ENCODE data around the gene CLSTN1. TPM values are rescaled to one million over a fixed set of nuclear protein-coding genes. Genes with fewer than 3 reads are reported as not detected.
A peak's percentile ranks its signal among the peaks of the same experiment; 100 is the strongest.
"Not testable (repeated sequence)": the region's sequence is repeated elsewhere in the genome, so short reads cannot be mapped to it uniquely, and the experiment has no call there.

CLSTN1 gene
- total and polyA plus RNA-seq, 2 experiments from 2014 or later: 70.9 to 81.5 TPM

GRCh38 chr1:9766759-9767442 is 56.9 kb downstream of the CLSTN1 start:
- peak in 1 of 2 donors; percentile 94 for DNase-seq (ENCODE audit: low read depth in 1 of 2, low spot score in 1 of 2)
- no peaks in the 10 kb centered on the region for H3K27me3 ChIP-seq
- TF ChIP-seq, protein P1, sequence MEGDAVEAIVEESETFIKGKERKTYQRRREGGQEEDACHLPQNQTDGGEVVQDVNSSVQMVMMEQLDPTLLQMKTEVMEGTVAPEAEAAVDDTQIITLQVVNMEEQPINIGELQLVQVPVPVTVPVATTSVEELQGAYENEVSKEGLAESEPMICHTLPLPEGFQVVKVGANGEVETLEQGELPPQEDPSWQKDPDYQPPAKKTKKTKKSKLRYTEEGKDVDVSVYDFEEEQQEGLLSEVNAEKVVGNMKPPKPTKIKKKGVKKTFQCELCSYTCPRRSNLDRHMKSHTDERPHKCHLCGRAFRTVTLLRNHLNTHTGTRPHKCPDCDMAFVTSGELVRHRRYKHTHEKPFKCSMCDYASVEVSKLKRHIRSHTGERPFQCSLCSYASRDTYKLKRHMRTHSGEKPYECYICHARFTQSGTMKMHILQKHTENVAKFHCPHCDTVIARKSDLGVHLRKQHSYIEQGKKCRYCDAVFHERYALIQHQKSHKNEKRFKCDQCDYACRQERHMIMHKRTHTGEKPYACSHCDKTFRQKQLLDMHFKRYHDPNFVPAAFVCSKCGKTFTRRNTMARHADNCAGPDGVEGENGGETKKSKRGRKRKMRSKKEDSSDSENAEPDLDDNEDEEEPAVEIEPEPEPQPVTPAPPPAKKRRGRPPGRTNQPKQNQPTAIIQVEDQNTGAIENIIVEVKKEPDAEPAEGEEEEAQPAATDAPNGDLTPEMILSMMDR (IDR thresholded peaks at IDR 0.05; ENCODE audit: low read depth, low read length): no peak

DNA sequence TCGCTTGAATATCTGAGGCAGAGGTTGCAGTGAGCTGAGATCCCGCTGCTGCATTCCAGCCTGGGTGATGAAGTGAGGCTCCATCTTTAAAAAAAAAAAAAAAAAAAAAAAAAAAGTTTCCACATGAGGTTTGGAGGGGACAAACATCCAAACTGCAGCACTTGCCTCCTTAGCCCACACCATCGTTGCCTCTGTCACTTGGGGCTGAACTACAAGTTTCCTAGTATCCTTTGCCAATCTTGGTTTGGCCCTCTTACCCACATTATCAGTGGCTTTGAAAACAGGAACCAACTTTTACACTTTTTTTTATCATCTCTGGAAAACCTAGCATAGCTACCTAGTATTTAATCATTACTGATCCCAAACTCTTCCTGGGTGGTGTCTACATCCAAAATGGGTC is 59.2 kb downstream of the CLSTN1 start:
- TF ChIP-seq, protein P1 (IDR thresholded peaks at IDR 0.05; ENCODE audit: low read depth, low read length): no peak
- Histone ChIP-seq H3K27me3 (no peaks in the 10 kb centered on the region), H3K4me1 (ENCODE audit: low read depth) (peaks cover 2% of the 10 kb centered on the region), H3K36me3 (no peaks in the 10 kb centered on the region), H3K27ac (no peak overlapping the region), H3K4me3 (no peak overlapping the region), H3K9me3 (ENCODE audit: low read depth) (no peaks in the 10 kb centered on the region)
- no peak for DNase-seq (ENCODE audit: low read depth in 1 of 2, low spot score in 1 of 2)

More at GRCh38 chr1:9766759-9767442, 56.9 kb downstream of the CLSTN1 start:
- no peak overlapping the region for H3K4me3 ChIP-seq
- no peaks in the 10 kb centered on the region for H3K4me1 ChIP-seq (ENCODE audit: low read depth)
- H3K9me3 ChIP-seq (ENCODE audit: low read depth): no peaks in the 10 kb centered on the region
- no peaks in the 10 kb centered on the region for H3K36me3 ChIP-seq
- H3K27ac ChIP-seq: peak overlapping the region; percentile 30

GRCh38 chr1:9763914-9764313 is 59.9 kb downstream of the CLSTN1 start:
- Histone ChIP-seq H3K4me1 (ENCODE audit: low read depth) (peaks cover 8% of the 10 kb centered on the region), H3K27me3 (no peaks in the 10 kb centered on the region), H3K4me3 (no peak overlapping the region), H3K36me3 (no peaks in the 10 kb centered on the region), H3K27ac (no peak overlapping the region), H3K9me3 (ENCODE audit: low read depth) (no peaks in the 10 kb centered on the region)
- no peak for DNase-seq (ENCODE audit: low read depth in 1 of 2, low spot score in 1 of 2)
- TF ChIP-seq, protein P1 (IDR thresholded peaks at IDR 0.05; ENCODE audit: low read depth, low read length): no peak

GRCh38 chr1:9762446-9762845 is 61.3 kb downstream of the CLSTN1 start:
- DNase-seq (ENCODE audit: low read depth in 1 of 2, low spot score in 1 of 2); H3K36me3 ChIP-seq; H3K9me3 ChIP-seq (ENCODE audit: low read depth); H3K27ac ChIP-seq; H3K4me3 ChIP-seq; H3K4me1 ChIP-seq (ENCODE audit: low read depth); H3K27me3 ChIP-seq: not testable (repeated sequence)

- H3K27me3 ChIP-seq: no peaks in the 10 kb centered on the region
- H3K4me1 ChIP-seq (ENCODE audit: low read depth): peaks cover 8% of the 10 kb centered on the region
- H3K4me3 ChIP-seq: no peak overlapping the region
- H3K9me3 ChIP-seq (ENCODE audit: low read depth): no peaks in the 10 kb centered on the region
- TF ChIP-seq, protein P1 (IDR thresholded peaks at IDR 0.05; ENCODE audit: low read depth, low read length): no peak
- H3K36me3 ChIP-seq: no peaks in the 10 kb centered on the region
- DNase-seq (ENCODE audit: low read depth in 1 of 2, low spot score in 1 of 2): no peak
- H3K27ac ChIP-seq: no peak overlapping the region
These were observed 61.9 kb downstream of the CLSTN1 start for GRCh38 chr1:9761855-9762254.

- TF ChIP-seq, protein P1 (IDR thresholded peaks at IDR 0.05; ENCODE audit: low read depth, low read length): no peak
- H3K4me3 ChIP-seq: no peak overlapping the region
- no peak for DNase-seq (ENCODE audit: low read depth in 1 of 2, low spot score in 1 of 2)
- H3K9me3 ChIP-seq (ENCODE audit: low read depth): no peaks in the 10 kb centered on the region
- H3K4me1 ChIP-seq (ENCODE audit: low read depth): peaks cover 12% of the 10 kb centered on the region
- H3K27ac ChIP-seq: no peak overlapping the region
- H3K36me3 ChIP-seq: no peaks in the 10 kb centered on the region
- H3K27me3 ChIP-seq: no peaks in the 10 kb centered on the region
These were observed 62.9 kb downstream of the CLSTN1 start for GRCh38 chr1:9760824-9761223.

All from cardiac muscle cell (in vitro differentiated cells and primary cell).